Epithelial cell of prostate (primary cell): Measurements from ENCODE around the gene KPNA5.

Experiments
- DNase-seq: peaks from one replicate; pipeline ENCODE4 v3.0.0-alpha.2; 2011; ENCODE audit warnings: low read depth, low spot score
- H3K27ac ChIP-seq: fragments of 450-650 bp; 2 replicates; pipeline ENCODE4 v1.5.1; 2017; ENCODE audit warnings: mild to moderate bottlenecking

The KPNA5 gene

GRCh38 chr6:116773886-116774285, 92.9 kb downstream of the KPNA5 start:
- DNase-seq, result no peak
- no peak overlapping the region for H3K27ac ChIP-seq

DNA sequence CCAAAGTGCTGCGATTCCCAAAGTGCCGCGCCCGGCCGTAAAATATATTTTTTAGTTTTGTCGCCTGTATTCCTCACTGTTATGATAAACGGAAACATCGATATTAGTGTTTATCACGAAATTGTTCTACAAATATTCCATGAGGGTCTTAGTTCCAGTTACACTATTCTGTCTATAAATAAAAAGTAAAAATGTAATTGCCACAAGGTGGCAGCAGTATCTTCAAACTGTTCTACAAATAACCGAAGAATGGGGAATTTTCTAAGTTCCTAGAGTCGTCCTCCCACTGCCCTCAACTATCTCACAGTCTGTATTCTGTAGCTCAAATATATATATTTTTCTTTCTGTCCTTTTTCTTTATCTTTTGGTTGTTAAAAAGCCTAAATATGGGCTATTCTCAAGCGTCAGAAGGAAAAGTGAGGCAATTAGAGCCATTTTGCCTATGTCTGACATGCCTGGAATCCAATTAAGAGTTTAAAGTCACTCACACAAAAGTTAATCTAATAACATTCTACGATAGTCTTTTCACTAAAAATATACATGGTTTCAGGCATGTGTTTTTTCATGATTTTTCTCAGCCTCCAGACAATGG, 98.7 kb downstream of the KPNA5 start:
- no peak overlapping the region for H3K27ac ChIP-seq
- DNase-seq, result no peak

- no peak for DNase-seq
Observed at GRCh38 chr6:116783852-116784251, 102.8 kb downstream of the KPNA5 start.

More at GRCh38 chr6:116783852-116784251, 102.8 kb downstream of the KPNA5 start:
- H3K27ac ChIP-seq, result no peak overlapping the region
